Measurements from ENCODE around the gene NYAP1.
"Not testable (repeated sequence)": the region's sequence is repeated elsewhere in the genome, so short reads cannot be mapped to it uniquely, and the experiment has no call there.

Gene NYAP1

DNA sequence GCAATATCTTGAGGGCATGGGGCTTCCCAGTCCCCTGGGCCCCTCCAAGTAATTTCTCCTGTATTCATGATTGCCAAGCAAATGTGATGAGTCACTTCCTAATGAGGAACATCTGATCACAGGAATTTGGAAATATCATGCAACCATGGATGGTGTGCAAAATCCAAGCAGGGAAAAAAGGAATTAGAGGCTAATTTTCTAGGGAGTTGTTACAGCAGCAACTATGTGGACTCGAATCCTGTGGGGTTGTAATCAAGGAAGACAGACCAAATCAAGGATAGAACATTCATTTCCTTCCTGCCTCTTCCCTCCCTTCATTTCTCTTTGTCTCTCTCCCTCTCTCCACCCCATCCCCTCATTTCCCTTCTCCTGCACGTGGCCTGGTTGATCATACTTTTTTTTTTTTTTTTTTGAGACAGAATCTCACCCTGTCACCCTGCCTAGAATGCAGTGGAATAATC, 31.4 kb downstream of the NYAP1 start:
- FAIRE-seq: no peak

DNA sequence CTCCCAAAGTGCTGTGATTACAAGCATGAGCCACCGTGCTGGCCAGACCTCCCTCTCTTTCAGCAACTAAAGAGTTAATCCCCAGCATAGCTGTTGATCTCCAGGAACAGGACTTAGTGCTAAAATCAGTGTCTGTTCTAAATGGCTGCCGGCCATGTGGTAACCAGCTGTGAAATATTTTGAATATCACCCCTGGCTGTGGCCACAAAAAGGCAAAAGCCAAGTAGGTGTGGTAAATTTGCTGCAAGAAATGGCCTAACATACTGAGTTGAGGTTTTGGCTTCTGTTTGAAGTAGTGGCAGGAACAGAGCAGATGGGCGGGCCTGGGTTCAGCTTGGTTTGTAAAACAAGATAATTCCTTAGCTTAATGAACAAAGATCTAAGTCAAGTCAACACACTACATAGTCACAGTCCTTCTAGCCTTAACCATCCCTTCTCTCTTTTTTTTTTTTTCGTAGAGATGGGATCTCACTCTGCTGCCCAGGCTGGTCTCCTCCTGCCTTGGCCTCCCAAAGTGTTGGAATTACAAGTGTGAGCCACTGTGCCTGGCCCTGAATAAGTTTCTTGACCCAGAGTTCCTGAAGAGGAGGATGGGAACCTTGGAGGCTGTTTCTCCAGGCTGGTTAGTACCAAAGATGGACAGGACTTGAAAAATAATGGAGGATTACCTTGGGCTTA, 32.5 kb downstream of the NYAP1 start:
- no peak for FAIRE-seq

DNA sequence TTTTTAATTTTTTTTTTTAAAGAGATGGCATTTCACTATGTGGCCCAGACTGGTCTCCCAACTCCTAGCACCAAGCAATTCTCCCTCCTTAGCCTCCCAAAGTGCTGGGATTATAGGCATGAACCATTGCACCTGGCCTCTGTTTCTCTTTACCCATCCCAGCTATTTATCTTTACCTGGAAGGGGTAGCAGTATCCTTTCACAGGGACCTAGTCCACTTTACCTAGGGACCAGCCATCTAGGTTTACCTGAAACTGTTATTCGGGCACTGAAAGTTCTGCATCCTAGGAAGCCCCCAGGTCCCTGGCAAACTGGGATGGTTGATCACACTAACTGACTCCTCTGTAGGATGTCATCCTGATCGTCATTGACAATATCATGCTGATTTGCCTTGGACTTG, 33.6 kb downstream of the NYAP1 start:
- no peak for FAIRE-seq

DNA sequence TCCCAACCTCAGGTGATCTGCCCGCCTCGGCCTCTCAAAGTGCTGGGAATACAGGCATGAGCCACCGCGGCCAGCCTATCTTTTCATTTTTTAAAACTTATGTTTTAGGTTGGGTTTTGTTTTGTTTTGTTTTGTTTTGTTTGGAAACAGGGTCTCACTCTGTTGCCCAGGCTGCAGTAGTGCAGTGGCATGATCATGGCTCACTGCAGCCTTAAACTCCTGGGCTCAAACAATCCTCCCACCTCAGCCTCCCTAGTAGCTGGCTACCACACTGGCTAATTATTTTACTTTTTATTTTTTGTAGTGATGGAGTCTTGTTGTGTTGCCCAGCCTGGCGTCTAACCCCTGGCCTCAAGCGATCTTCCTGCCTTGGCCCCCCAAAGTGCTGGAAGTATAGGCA, 35.9 kb downstream of the NYAP1 start:
- no peak for FAIRE-seq

DNA sequence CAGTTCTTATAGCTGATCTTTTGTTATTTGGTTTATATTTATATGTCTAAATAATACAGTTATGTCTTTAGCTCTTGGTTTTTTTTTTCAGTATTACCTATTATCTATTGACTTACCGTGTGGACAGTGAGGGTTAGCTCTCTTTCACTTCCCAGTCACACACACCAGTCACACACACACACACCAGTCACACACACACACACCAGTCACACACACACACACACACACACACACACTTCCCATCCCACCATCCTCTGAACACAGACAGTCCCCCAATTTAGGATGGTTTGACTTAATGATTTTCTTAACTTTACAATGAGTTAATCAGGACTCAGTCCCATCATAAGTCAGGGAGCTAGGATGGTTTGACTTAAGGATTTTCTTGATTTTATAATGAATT, 36.4 kb downstream of the NYAP1 start:
- no peak for FAIRE-seq

DNA sequence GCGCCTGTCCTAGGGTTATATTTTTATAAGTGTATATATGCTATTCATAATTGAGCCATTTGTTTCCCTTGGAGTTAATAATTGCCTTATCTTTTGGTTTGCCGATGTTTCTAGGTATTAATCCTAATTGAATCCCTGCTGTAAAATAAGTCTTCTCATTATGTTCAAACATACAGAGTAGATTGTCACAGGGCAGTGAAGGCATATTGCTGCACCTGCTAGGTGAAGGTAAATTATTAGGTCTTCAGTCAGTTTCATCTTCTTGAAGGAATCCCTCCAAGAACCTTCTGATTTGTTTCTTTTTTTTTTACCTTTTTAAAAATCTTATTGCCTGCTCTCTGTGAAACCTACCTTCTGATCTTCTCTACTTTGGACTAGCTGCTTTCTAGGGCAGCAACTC, 37.3 kb downstream of the NYAP1 start:
- FAIRE-seq: no peak

DNA sequence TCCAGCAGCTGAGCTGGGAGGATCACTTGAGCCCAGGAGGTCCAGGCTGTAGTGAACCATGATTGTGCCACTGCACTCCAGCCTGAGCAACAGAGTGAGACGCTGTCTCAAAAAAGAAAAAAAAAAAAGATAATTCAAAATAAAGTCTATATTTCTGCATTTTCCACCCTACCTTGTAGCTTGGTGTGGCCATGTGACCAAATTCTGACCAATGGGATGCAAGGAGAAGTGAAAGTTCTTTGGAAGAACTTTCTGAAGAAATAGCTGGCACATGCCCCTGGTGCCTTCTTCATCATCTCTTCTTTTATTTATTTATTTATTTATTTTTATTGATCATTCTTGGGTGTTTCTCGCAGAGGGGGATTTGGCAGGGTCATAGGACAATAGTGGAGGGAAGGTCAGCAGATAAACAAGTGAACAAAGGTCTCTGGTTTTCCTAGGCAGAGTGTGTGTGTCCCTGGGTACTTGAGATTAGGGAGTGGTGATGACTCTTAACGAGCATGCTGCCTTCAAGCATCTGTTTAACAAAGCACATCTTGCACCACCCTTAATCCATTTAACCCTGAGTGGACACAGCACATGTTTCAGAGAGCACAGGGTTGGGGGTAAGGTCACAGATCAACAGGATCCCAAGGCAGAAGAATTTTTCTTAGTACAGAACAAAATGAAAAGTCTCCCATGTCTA, 38.3 kb downstream of the NYAP1 start:
- not testable (repeated sequence) for FAIRE-seq

DNA sequence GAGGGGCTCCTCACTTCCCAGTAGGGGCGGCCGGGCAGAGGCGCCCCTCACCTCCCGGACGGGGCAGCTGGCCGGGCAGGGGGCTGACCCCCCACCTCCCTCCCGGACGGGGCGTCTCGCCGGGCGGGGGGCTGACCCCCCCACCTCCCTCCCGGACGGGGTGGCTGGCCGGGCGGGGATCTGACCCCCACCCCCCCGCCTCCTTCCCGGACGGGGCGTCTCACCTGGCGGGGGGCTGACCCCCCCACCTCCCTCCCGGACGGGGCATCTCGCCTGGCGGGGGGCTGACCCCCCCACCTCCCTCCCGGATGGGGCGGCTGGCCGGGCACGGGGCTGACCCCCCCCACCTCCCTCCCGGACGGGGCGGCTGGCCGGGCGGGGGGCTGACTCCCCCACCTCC, 39.5 kb downstream of the NYAP1 start:
- not testable (repeated sequence) for FAIRE-seq

DNA sequence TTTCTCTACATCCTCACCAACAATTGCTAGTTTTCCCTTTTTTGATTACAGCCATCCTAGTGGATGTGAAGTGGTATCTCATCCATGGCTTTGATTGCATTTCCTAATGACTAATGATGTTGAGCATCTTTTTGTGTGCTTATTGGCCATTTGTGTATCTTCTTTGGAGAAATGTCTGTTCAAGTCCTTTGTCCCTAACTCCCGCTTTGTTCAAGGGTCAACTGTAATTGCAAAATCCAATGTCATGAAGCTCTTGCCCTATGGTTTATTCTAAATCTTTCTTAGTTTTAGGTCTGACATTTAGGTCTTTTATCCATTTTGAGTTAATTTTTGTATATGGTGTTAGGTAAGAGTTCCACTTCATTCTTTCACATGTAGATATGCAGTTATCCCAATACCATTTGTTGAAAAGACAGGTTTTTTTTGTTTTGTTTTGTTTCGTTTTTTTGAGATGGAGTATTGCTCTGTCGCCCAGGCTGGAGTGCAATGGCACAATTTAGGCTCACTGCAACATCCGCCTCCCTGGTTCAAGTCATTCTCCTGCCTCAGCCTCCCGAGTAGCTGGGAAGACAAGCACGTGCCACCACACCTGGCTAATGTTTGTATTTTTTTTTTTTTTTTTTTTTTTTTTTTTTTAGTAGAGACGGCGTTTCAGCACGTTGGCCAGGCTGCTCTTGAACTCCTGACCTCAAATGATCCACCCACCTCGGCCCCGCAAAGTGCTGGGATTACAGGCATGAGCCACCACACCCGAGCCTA, 44.6 kb downstream of the NYAP1 start:
- FAIRE-seq: not testable (repeated sequence)

DNA sequence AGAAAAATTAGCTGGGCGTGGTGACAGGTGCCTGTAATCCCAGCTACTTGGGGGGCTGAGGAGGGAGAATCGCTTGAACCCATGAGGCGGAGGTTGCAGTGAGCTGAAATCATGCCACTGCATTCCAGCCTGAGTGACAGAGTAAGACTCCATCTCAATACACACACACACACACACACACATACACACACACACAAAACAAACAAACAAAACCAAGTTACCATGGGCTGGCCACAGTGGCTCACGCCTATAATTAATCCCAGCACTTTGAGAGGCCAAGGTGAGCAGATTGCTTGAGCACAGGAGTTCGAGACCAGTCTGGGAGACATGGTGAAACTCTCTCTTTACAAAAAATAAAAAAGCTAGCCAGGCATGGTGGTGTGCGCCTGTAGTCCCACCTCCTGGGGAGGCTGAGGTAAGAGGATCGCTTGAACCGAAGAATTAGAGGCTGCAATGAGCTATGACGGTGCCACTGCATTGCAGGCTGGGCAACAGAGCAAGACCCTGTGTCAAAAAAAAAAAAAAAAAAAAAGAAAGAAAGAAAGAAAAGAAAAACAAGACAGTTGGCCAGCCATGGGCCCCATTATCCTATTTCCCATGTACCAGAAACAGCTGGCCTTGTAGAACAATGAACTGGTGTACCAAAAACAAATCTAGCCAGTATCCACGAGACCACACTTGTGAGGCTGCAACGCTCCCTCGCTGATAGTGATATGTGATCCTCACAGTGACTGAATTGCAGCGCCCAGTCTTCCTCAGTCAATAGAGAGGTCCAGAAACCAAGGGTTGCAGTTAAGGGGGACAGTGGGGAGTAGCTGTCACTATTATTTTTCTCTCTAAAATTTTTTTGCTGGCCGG, 48.7 kb downstream of the NYAP1 start:
- FAIRE-seq: no peak

DNA sequence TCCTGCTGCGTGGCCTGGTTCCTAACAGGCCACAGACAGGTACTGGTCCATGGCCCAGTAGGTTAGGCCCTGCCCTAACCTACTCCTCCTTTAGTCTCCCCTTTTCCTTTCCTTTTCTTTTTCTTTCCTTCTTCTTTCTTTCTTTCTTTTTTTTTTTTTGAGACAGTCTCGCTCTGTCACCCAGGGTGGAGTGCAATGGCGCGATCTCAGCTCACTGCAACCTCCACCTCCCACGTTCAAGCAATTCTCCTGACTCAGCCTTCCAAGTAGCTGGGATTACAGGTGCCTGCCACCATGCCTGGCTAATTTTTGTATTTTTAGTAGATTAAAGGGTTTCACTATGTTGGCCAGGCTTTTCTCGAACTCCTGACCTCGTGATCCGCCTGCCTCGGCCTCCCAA, 52.3 kb downstream of the NYAP1 start:
- not testable (repeated sequence) for FAIRE-seq

DNA sequence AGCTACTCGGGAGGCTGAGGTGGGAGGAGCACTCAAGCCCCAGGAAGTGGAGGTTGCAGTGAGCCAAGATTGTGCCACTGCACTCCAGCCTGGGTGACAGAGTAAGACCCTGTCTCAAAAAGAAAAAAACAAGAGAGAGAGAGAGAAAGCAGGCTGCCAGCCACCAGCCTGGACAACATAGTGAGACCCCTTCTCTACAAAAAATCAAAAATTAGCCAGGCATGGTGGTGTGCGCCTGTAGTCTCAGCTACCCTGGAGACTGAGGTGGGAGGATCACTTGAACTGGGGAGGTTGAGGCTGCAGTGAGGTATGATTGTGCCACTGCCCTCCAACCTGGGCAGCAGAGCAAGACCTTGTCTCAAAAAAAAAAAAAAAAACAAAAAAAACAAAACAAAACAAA, 53.0 kb downstream of the NYAP1 start:
- not testable (repeated sequence) for FAIRE-seq

DNA sequence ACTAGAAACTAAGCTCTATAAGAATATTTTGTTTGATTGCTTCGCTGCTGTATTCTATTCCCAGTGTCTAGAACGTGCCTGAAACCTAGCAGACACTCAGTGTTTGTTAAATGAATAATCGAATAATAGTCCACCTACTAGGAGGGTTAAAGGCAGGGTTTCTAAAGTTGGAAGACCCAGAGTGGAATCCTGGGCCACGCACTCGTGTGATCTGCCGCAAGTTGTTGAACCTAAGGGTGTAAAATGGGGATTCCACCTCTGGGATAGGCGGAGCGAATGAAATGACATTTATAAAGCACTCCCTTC, 54.6 kb downstream of the NYAP1 start:
- FAIRE-seq: no peak

DNA sequence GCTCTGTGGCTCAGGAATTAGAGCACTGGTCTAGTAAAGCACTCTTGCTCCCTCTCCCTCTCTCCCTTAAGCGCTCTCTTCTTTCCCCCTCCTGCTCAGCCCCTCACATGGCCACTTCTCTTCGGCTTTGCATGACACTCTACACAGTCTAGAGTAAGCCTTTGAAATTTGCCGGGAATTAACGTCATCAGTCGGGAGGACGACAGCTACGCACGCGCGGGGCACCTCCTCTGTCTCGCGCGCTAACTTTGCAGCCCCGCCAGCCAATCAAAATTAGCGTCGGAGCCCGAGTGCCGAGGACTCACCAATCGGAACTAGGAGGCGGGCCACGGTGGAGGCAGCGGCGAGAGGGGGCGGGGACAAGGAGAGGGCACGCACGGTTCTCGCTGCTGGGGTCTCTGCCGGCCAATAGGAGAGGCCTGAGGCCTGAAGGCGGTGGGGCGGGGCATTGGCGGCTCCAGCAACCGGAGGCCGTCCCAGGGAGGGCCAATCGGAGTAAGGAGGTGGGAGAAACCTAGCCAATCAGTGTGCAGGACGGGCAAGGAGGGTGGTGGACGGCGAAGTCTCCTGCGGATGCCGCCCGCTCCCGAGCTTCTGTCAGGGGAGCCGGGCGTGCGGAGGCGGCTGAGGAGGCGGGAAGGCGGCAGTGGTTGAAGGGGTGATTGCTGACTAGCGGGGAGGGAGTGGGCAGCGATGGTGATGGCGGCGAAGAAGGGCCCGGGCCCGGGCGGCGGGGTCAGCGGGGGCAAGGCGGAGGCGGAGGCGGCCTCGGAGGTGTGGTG, 55.1 kb downstream of the NYAP1 start, which contains the start of gene AGFG2:
Gene AGFG2 (plus strand): TSS at position 550 of the 782 bp plus-strand sequence. CDS start 144 bp downstream, at position 694.
- FAIRE-seq: peak; percentile 99

DNA sequence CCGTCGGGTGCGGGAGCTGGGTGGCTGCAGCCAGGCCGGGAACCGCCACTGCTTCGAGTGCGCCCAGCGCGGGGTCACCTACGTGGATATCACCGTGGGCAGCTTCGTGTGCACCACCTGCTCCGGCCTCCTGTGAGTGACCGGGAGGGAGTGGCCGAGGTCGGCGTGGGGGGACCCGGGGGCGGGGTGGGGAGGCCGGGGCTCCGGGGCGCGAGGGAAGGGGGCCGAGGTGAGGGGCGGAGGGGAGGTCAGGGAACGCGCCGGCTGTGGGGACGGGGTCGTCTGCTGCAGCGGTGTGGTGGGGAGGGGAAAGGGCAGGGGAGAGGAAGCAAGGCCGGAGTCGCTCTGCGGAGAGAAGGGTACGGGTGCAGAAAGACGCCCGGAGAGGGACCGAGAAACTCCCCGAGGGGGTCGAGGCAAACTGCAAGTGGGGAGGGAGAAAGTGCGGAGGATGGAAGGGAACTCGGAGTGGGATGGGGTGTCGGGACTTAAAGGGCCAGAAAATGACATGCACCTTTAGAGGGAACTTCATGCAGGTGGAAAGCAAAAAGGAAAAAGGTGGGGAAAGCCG, 55.8 kb downstream of the NYAP1 start:
- FAIRE-seq: no peak

DNA sequence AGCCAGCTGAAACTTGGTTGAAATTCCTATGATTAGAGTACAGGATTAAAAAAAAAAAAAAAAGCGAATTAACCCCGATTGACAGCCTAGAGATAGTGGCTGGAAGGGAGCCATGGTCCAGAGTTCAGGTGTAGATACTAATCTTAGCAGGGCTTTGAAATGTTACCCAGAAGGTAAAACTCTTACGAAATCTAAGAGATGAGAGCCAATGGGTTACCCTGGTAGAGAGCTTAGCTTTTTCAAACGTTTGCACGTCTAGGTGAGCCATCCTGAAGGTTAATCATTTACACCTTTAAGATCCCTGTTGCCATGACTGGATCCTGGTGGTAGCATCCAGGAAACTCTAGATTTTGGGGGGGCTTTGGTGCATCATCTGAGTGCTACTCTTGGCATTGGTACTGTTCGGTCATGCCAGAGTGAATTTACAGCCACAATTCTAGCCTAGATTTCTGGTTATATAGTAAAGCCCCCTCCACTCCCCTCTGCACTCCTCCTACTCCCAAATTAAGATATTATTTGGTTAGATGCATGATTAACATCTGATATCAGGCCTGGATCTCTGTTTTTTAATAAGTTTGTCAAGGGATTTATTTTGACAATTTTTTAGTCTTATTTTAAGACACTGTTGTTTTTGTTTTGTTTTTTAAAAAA, 56.5 kb downstream of the NYAP1 start:
- no peak for FAIRE-seq

DNA sequence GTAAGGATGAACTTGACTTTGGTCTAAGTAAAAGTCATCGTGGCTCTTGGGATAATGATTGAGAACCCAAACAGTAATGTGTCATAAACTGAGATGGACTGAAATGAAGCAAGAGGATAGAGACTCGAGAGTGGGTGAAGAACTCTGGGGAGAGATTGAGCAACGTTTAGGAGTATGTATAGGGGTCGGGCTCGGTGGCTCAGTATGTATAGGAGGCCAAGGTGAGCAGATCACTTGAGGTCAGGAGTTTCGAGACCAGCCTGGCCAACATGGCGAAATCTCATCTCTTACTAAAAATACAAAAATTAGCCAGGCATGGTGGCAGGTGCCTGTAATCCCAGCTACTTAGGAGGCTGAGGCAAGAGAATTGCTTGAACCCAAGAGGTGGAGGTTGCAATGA, 57.6 kb downstream of the NYAP1 start:
- FAIRE-seq: not testable (repeated sequence)

DNA sequence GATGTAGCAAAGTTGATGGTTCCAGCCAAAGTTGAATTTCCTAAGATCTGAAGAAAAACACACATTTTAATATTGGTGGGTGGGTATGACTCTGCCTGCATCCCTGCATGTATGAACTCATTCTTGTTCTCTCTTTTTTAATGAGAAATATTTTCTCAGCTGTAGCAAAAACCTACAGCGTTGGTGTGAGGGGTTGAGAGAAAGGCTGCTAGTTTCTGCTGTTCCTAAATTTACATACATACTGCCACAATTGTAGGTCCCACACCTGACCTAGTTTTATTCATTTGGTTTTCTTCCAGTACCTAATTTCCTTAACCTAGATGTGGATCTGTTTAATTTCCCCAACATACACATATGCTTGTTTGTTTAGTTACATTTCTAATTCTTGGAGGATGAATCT, 59.9 kb downstream of the NYAP1 start:
- no peak for FAIRE-seq

DNA sequence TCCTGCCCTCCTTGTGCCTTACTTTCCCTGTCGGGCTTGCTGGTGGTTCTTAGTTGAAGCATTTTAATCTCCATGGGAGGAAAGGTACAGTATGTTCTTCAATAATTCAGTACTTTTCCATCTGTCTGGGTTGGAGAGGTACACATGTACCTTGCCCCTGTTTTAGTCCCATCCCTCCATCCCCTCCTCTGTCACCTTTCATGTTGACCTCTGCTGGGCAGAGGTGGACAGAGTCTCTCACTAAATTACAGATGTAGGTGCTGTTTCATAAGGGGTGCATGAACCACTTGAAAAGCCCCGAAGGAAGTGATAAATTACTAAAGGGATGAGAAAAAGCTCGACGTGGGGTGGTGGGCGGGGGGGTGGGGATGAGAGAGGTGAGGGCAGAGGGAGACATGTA, 60.7 kb downstream of the NYAP1 start:
- FAIRE-seq: no peak

Measured in A204.1 (cell line).